ENCODE results near the gene ASB6. TPM values are rescaled to one million over a fixed set of nuclear protein-coding genes. Genes with fewer than 3 reads are reported as not detected.
A peak's percentile ranks its signal among the peaks of the same experiment; 100 is the strongest.

The ASB6 gene
- total and polyA plus RNA-seq, 2 of the 13 experiments (the other 11 are each of a cell fraction or from before 2014, with no cell fraction given): 8.2 to 8.4 TPM

DNA sequence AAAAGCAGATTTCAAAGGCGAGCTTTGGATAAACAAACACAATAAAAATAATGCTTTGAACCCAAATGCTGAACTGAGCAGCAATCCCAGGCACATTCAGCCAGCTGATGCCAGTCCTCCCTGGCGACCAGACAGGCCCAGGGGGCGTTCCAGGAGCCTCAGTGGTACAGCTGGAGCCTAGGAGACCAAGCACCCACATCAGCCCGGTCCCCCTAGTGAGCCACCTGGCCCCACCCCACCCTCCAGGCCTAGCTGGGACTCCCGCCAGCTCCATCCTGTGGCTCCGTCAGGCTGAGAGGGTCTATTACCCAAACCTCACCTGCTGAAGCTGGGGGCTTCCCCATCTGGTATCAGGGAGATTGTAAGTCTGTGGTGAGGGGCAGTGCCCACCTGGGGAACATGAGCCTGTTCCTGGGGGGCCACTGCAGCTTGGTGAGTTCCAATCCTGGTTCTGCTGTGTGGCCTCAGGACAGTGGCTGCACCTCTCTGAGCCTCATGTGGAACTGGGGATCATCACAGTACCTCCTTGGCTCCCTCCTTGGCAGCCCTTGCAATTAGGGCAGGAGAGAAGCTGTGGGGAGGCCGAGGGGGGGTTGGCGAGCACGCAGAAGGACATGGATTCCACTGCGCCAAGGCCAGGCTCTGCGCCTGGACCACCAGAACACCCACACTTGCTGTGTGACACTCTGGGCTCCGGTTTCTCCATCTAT lies 37.7 kb downstream of the ASB6 start (continued):
- TF ChIP-seq NFRKB (IDR thresholded peaks at IDR 0.05): no peak
- TF ChIP-seq, protein P1, sequence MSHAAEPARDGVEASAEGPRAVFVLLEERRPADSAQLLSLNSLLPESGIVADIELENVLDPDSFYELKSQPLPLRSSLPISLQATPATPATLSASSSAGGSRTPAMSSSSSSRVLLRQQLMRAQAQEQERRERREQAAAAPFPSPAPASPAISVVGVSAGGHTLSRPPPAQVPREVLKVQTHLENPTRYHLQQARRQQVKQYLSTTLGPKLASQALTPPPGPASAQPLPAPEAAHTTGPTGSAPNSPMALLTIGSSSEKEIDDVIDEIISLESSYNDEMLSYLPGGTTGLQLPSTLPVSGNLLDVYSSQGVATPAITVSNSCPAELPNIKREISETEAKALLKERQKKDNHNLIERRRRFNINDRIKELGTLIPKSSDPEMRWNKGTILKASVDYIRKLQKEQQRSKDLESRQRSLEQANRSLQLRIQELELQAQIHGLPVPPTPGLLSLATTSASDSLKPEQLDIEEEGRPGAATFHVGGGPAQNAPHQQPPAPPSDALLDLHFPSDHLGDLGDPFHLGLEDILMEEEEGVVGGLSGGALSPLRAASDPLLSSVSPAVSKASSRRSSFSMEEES (CRISPR knock-in tag; IDR thresholded peaks at IDR 0.05): no peak
- TF ChIP-seq, protein P2, sequence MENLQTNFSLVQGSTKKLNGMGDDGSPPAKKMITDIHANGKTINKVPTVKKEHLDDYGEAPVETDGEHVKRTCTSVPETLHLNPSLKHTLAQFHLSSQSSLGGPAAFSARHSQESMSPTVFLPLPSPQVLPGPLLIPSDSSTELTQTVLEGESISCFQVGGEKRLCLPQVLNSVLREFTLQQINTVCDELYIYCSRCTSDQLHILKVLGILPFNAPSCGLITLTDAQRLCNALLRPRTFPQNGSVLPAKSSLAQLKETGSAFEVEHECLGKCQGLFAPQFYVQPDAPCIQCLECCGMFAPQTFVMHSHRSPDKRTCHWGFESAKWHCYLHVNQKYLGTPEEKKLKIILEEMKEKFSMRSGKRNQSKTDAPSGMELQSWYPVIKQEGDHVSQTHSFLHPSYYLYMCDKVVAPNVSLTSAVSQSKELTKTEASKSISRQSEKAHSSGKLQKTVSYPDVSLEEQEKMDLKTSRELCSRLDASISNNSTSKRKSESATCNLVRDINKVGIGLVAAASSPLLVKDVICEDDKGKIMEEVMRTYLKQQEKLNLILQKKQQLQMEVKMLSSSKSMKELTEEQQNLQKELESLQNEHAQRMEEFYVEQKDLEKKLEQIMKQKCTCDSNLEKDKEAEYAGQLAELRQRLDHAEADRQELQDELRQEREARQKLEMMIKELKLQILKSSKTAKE (CRISPR knock-in tag; IDR thresholded peaks at IDR 0.05; ENCODE audit: borderline replicate concordance): no peak
- TF ChIP-seq ZFP36 (IDR thresholded peaks at IDR 0.05; ENCODE audit: borderline replicate concordance, low read depth, low read length, partially characterized antibody): peak; percentile 11
- peak; percentile 87 for TF ChIP-seq ZMYM3 (CRISPR knock-in tag; IDR thresholded peaks at IDR 0.05)
- 0 out of 2 replicates have a peak, but pooled peaks have one; percentile 24 for TF ChIP-seq ZNF546 (CRISPR knock-in tag; conservative IDR thresholded peaks at IDR 0.05)
- TF ChIP-seq, protein P3, sequence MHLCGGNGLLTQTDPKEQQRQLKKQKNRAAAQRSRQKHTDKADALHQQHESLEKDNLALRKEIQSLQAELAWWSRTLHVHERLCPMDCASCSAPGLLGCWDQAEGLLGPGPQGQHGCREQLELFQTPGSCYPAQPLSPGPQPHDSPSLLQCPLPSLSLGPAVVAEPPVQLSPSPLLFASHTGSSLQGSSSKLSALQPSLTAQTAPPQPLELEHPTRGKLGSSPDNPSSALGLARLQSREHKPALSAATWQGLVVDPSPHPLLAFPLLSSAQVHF (CRISPR knock-in tag; IDR thresholded peaks at IDR 0.05): no peak
